CD14-positive monocyte (primary cell): Measurements from ENCODE around the gene RETREG2. TPM values are rescaled to one million over a fixed set of nuclear protein-coding genes. Genes with fewer than 3 reads are reported as not detected.

Experiments
- DNase-seq, 3 donors: peaks; one replicate each; pipeline ENCODE4 v3.0.0-alpha.2; 2011 to 2022
- H2AFZ ChIP-seq: 2 replicates; pipeline ENCODE4 v1.6.0; 2012; ENCODE audit warnings: mild to moderate bottlenecking, low read depth, low read length, inconsistent platforms; ENCODE audit not compliant: insufficient read depth, poor library complexity, severe bottlenecking
- H3K27ac ChIP-seq, 2 donors: 1 replicate in 1 of 2; 2 replicates in 1 of 2; pipeline ENCODE4 v1.5.1; 2012 to 2013; ENCODE audit warnings: low read length in 2 of 2, control low read depth in 1 of 2, inconsistent platforms in 1 of 2, low read depth in 1 of 2, mild to moderate bottlenecking in 1 of 2
- H3K27me3 ChIP-seq, 2 donors: one replicate each; pipeline versions ENCODE4 v1.6.0 to v1.6.1; 2011 to 2013; ENCODE audit warnings: low read length in 2 of 2; ENCODE audit not compliant: control insufficient read depth in 2 of 2, insufficient read depth in 2 of 2
- H3K36me3 ChIP-seq, 2 donors: replicated peaks in 1 of 2; 1 replicate in 1 of 2; 2 replicates in 1 of 2; pipeline versions ENCODE4 v1.5.1 to v1.6.1; 2012 to 2013; ENCODE audit warnings: low read length in 2 of 2, control low read depth in 1 of 2, inconsistent platforms in 1 of 2, mild to moderate bottlenecking in 1 of 2; ENCODE audit not compliant: insufficient read depth in 2 of 2, control insufficient read depth in 1 of 2
- H3K4me1 ChIP-seq, 2 donors: 1 replicate in 1 of 2; 2 replicates in 1 of 2; pipeline versions ENCODE4 v1.5.1 to v1.6.1; 2012 to 2013; ENCODE audit warnings: low read length in 2 of 2, control low read depth in 1 of 2, inconsistent platforms in 1 of 2, mild to moderate bottlenecking in 1 of 2, moderate library complexity in 1 of 2; ENCODE audit not compliant: insufficient read depth in 2 of 2, control insufficient read depth in 1 of 2
- H3K4me2 ChIP-seq: replicated peaks from 2 replicates; pipeline ENCODE3; 2012; ENCODE audit warnings: low read length, moderate library complexity, mild to moderate bottlenecking; ENCODE audit not compliant: poor library complexity, severe bottlenecking; ENCODE audit errors: extremely low read depth
- H3K4me3 ChIP-seq, 3 experiments: fragments of 200-600 bp in 1 of 3; sonication (generic) in 1 of 3; replicated peaks in 1 of 3; 1 replicate in 2 of 3; 2 replicates in 1 of 3; pipeline ENCODE4 v1.5.1; 2011 to 2013; ENCODE audit warnings: low read length in 3 of 3, mild to moderate bottlenecking in 3 of 3, control low read depth in 2 of 3, low read depth in 2 of 3, inconsistent platforms in 1 of 3, moderate library complexity in 1 of 3
- H3K79me2 ChIP-seq: 2 replicates; pipeline ENCODE4 v1.6.0; 2012; ENCODE audit warnings: mild to moderate bottlenecking, control low read depth, inconsistent platforms, low read length, moderate library complexity; ENCODE audit not compliant: insufficient read depth
- H3K9ac ChIP-seq: 2 replicates; pipeline ENCODE4 v1.6.0; 2017; ENCODE audit warnings: low read length, mild to moderate bottlenecking; ENCODE audit not compliant: insufficient read depth, poor library complexity, severe bottlenecking
- H3K9me3 ChIP-seq, 2 donors: replicated peaks in 1 of 2; 1 replicate in 1 of 2; 2 replicates in 1 of 2; pipeline versions ENCODE4 v1.5.1 to v1.6.1; 2012 to 2013; ENCODE audit warnings: low read length in 2 of 2, control low read depth in 1 of 2; ENCODE audit not compliant: control insufficient read depth in 1 of 2, insufficient read depth in 1 of 2
- H4K20me1 ChIP-seq: 2 replicates; pipeline ENCODE4 v1.6.0; 2012; ENCODE audit warnings: mild to moderate bottlenecking, low read length, control low read depth, moderate library complexity; ENCODE audit not compliant: insufficient read depth
- H3K27ac Mint-ChIP-seq, 7 donors: one replicate each; pipeline ENCODE4 v1.8.0; 2020; ENCODE audit warnings: mild to moderate bottlenecking in 7 of 7, mixed read lengths in 7 of 7, moderate library complexity in 6 of 7, inconsistent platforms in 2 of 7
- H3K27me3 Mint-ChIP-seq, 3 donors: one replicate each; pipeline ENCODE4 v1.8.0; 2021 to 2022; ENCODE audit warnings: low read depth in 3 of 3, mild to moderate bottlenecking in 3 of 3, mixed read lengths in 3 of 3, moderate library complexity in 3 of 3, inconsistent platforms in 1 of 3
- H3K36me3 Mint-ChIP-seq, 2 donors: one replicate each; pipeline ENCODE4 v1.8.0; 2020; ENCODE audit warnings: mixed read lengths in 2 of 2, inconsistent platforms in 1 of 2, mild to moderate bottlenecking in 1 of 2
- H3K4me1 Mint-ChIP-seq: one replicate; pipeline ENCODE4 v1.8.0; 2020; ENCODE audit warnings: mild to moderate bottlenecking, mixed read lengths
- H3K4me3 Mint-ChIP-seq, 2 donors: one replicate each; pipeline ENCODE4 v1.8.0; 2020; ENCODE audit warnings: mild to moderate bottlenecking in 2 of 2, mixed read lengths in 2 of 2, moderate library complexity in 1 of 2
- H3K9me3 Mint-ChIP-seq, 7 donors: one replicate each; pipeline ENCODE4 v1.8.0; 2020 to 2022; ENCODE audit warnings: mixed read lengths in 7 of 7, mild to moderate bottlenecking in 6 of 7, moderate library complexity in 6 of 7, inconsistent platforms in 2 of 7
- WGBS: methylation state at CpG from one replicate; pipeline ENCODE4 v1.1.5; 2013; ENCODE audit warnings: missing lambda C conversion rate; ENCODE audit not compliant: insufficient coverage; 5-methylcytosine and 5-hydroxymethylcytosine counted together
- intact Hi-C, 2 donors: fragments of 100-400 bp; cut with micrococcal nuclease; formaldehyde crosslinking; loops; one replicate each; pipeline versions ENCODE4 v1.15.0 to v1.15.1; 2023
- polyA plus RNA-seq, 3 donors: library from polyadenylated mRNA; depleted of rRNA in 1 of 3; unstranded in 2 of 3; stranded (reverse) in 1 of 3; fragments of 300-500 nt in 2 of 3; fragments of >200 nt in 1 of 3; fragmentation: Illumina TruSeq in 2 of 3; gene quantifications; 1 replicate in 2 of 3; 2 replicates in 1 of 3; pipeline ENCODE4 v1.2.3, GENCODE V29; 2012 to 2021
- TF ChIP-seq, protein P1 (sequence below): fragments of 200-600 bp; IDR thresholded peaks from one replicate; pipeline ENCODE4 v1.8.0; 2022; ENCODE audit warnings: antibody characterized with exemption, mild to moderate bottlenecking

Gene RETREG2
- polyA plus RNA-seq, 3 donors = 37.7 to 60.9 (median 39.4) TPM

GRCh38 chr2:219149667-219150066, 28.4 kb upstream of the RETREG2 start:
- H3K4me1 Mint-ChIP-seq = no peaks in the 10 kb centered on the region
- no peak overlapping the region for H3K4me2 ChIP-seq
- WGBS = 83% methylated on average over 1 of the region's 1 CpG
- no peak overlapping the region for H3K4me3 Mint-ChIP-seq
- no peaks in the 10 kb centered on the region for H3K79me2 ChIP-seq
- H3K27ac ChIP-seq = no peak overlapping the region
- intact Hi-C loops = loop anchor here in 1 of 2 donors (5.0 to 10.0 kb wide), 2 partner anchors 92 to 155 kb away; partner anchors contain the start of gene CRYBA2
- peaks cover 50 to 71% of the 10 kb centered on the region in 2 donors for H3K36me3 Mint-ChIP-seq
- peaks cover 35 to 83% of the 10 kb centered on the region in 2 donors for H3K36me3 ChIP-seq
- H2AFZ ChIP-seq = no peak overlapping the region
- H3K27me3 Mint-ChIP-seq = peaks cover 0 to 1% (median 0%) of the 10 kb centered on the region in 3 donors
- no peaks in the 10 kb centered on the region for H4K20me1 ChIP-seq
- no peak for DNase-seq
- H3K4me3 ChIP-seq = no peak overlapping the region
- TF ChIP-seq, protein P1, sequence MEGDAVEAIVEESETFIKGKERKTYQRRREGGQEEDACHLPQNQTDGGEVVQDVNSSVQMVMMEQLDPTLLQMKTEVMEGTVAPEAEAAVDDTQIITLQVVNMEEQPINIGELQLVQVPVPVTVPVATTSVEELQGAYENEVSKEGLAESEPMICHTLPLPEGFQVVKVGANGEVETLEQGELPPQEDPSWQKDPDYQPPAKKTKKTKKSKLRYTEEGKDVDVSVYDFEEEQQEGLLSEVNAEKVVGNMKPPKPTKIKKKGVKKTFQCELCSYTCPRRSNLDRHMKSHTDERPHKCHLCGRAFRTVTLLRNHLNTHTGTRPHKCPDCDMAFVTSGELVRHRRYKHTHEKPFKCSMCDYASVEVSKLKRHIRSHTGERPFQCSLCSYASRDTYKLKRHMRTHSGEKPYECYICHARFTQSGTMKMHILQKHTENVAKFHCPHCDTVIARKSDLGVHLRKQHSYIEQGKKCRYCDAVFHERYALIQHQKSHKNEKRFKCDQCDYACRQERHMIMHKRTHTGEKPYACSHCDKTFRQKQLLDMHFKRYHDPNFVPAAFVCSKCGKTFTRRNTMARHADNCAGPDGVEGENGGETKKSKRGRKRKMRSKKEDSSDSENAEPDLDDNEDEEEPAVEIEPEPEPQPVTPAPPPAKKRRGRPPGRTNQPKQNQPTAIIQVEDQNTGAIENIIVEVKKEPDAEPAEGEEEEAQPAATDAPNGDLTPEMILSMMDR = no peak
- H3K9me3 ChIP-seq = no peaks in the 10 kb centered on the region
- H3K9ac ChIP-seq = no peak overlapping the region
- H3K27ac Mint-ChIP-seq = no peak overlapping the region
- no peaks in the 10 kb centered on the region for H3K4me1 ChIP-seq
- H3K27me3 ChIP-seq = no peaks in the 10 kb centered on the region
- H3K9me3 Mint-ChIP-seq = no peaks in the 10 kb centered on the region

- H3K9ac ChIP-seq = no peak overlapping the region
Measured at GRCh38 chr2:219155054-219155644, 22.9 kb upstream of the RETREG2 start.

More at GRCh38 chr2:219155054-219155644, 22.9 kb upstream of the RETREG2 start:
- H2AFZ ChIP-seq = no peak overlapping the region
- H3K27me3 ChIP-seq = no peaks in the 10 kb centered on the region
- no peak overlapping the region for H3K27ac Mint-ChIP-seq
- H3K9me3 ChIP-seq = no peaks in the 10 kb centered on the region
- no peaks in the 10 kb centered on the region for H3K79me2 ChIP-seq
- peaks cover 36 to 55% of the 10 kb centered on the region in 2 donors for H3K36me3 Mint-ChIP-seq
- H3K36me3 ChIP-seq = peaks cover 29 to 49% of the 10 kb centered on the region in 2 donors
- H3K4me1 ChIP-seq = peaks cover 7% of the 10 kb centered on the region in 2 donors
- H4K20me1 ChIP-seq = no peaks in the 10 kb centered on the region
- DNase-seq = peak; percentile 47 to 72 (median 64)
- WGBS = no CpG with 5 or more reads among the region's 4 CpGs
- TF ChIP-seq, protein P1 = peak; percentile 70
- H3K4me2 ChIP-seq = no peak overlapping the region
- H3K4me1 Mint-ChIP-seq = peaks cover 7% of the 10 kb centered on the region
- no peaks in the 10 kb centered on the region for H3K9me3 Mint-ChIP-seq
- intact Hi-C loops = loop anchor here in 1 of 2 donors (2.0 to 10.0 kb wide), 2 partner anchors 126 to 160 kb away; partner anchors contain the start of gene CRYBA2
- H3K27ac ChIP-seq = no peak overlapping the region
- peaks cover 0 to 3% (median 2%) of the 10 kb centered on the region in 3 donors for H3K27me3 Mint-ChIP-seq
- H3K4me3 Mint-ChIP-seq = no peak overlapping the region
- no peak overlapping the region for H3K4me3 ChIP-seq
